ENCODE measurements around the gene ABCC8.

Gene ABCC8

GRCh38 chr11:17505146-17505545 lies 28.5 kb upstream of the ABCC8 start:
- Histone ChIP-seq H3K4me3 (ENCODE audit: low read length) (no peak overlapping the region), H3K27ac (ENCODE audit: low read depth, low read length) (no peak overlapping the region), H3K9me3 (ENCODE audit: insufficient read depth, low read depth, low read length) (no peaks in the 10 kb centered on the region), H3K27me3 (ENCODE audit: insufficient read depth, low read length) (peaks cover 3% of the 10 kb centered on the region; the same call in 1 of the 2 replicates), H3K4me1 (ENCODE audit: insufficient read depth, low read length) (0 out of 2 replicates have a peak, but pooled peaks cover 3% of the 10 kb centered on the region), H3K36me3 (ENCODE audit: insufficient read depth, low read length) (no peaks in the 10 kb centered on the region), H3K9ac (ENCODE audit: low read depth, low read length) (no peak overlapping the region)
- 92% methylated on average over 4 of the region's 4 CpGs for WGBS

- WGBS: 60% methylated on average over 8 of the region's 9 CpGs
- no peak overlapping the region for H3K9ac ChIP-seq (ENCODE audit: low read depth, low read length)
- H3K9me3 ChIP-seq (ENCODE audit: insufficient read depth, low read depth, low read length): no peaks in the 10 kb centered on the region
- H3K4me1 ChIP-seq (ENCODE audit: insufficient read depth, low read length): 0 out of 2 replicates have a peak, but pooled peaks cover 3% of the 10 kb centered on the region
- H3K27me3 ChIP-seq (ENCODE audit: insufficient read depth, low read length): peaks cover 3% of the 10 kb centered on the region; the same call in 1 of the 2 replicates
- no peak overlapping the region for H3K4me3 ChIP-seq (ENCODE audit: low read length)
- H3K36me3 ChIP-seq (ENCODE audit: insufficient read depth, low read length): no peaks in the 10 kb centered on the region
- no peak overlapping the region for H3K27ac ChIP-seq (ENCODE audit: low read depth, low read length)
Observed at GRCh38 chr11:17504330-17505107, 27.9 kb upstream of the ABCC8 start.

GRCh38 chr11:17502630-17503029 lies 26.0 kb upstream of the ABCC8 start:
- 93% methylated on average over 4 of the region's 4 CpGs for WGBS

GRCh38 chr11:17500673-17501072 lies 24.0 kb upstream of the ABCC8 start:
- H3K27ac ChIP-seq (ENCODE audit: low read depth, low read length): no peak overlapping the region
- H3K36me3 ChIP-seq (ENCODE audit: insufficient read depth, low read length): no peaks in the 10 kb centered on the region
- no peak overlapping the region for H3K9ac ChIP-seq (ENCODE audit: low read depth, low read length)
- H3K9me3 ChIP-seq (ENCODE audit: insufficient read depth, low read depth, low read length): no peaks in the 10 kb centered on the region
- no peaks in the 10 kb centered on the region for H3K4me1 ChIP-seq (ENCODE audit: insufficient read depth, low read length)
- no peak overlapping the region for H3K4me3 ChIP-seq (ENCODE audit: low read length)
- WGBS: 94% methylated on average over 12 of the region's 12 CpGs
- peaks cover 3% of the 10 kb centered on the region; the same call in 1 of the 2 replicates for H3K27me3 ChIP-seq (ENCODE audit: insufficient read depth, low read length)

More at GRCh38 chr11:17502630-17503029, 26.0 kb upstream of the ABCC8 start:
- Histone ChIP-seq H3K4me3 (ENCODE audit: low read length) (no peak overlapping the region), H3K9ac (ENCODE audit: low read depth, low read length) (no peak overlapping the region), H3K27ac (ENCODE audit: low read depth, low read length) (no peak overlapping the region), H3K9me3 (ENCODE audit: insufficient read depth, low read depth, low read length) (no peaks in the 10 kb centered on the region), H3K4me1 (ENCODE audit: insufficient read depth, low read length) (no peaks in the 10 kb centered on the region), H3K27me3 (ENCODE audit: insufficient read depth, low read length) (peaks cover 3% of the 10 kb centered on the region; the same call in 1 of the 2 replicates), H3K36me3 (ENCODE audit: insufficient read depth, low read length) (no peaks in the 10 kb centered on the region)

- H3K9ac ChIP-seq (ENCODE audit: low read depth, low read length): no peak overlapping the region
- no peaks in the 10 kb centered on the region for H3K36me3 ChIP-seq (ENCODE audit: insufficient read depth, low read length)
- no peak overlapping the region for H3K27ac ChIP-seq (ENCODE audit: low read depth, low read length)
- no peaks in the 10 kb centered on the region for H3K4me1 ChIP-seq (ENCODE audit: insufficient read depth, low read length)
- WGBS: 64% methylated on average over 5 of the region's 5 CpGs
- H3K4me3 ChIP-seq (ENCODE audit: low read length): no peak overlapping the region
- no peaks in the 10 kb centered on the region for H3K27me3 ChIP-seq (ENCODE audit: insufficient read depth, low read length)
- H3K9me3 ChIP-seq (ENCODE audit: insufficient read depth, low read depth, low read length): no peaks in the 10 kb centered on the region
Observed at GRCh38 chr11:17498475-17498874, 21.8 kb upstream of the ABCC8 start.

- no peaks in the 10 kb centered on the region for H3K36me3 ChIP-seq (ENCODE audit: insufficient read depth, low read length)
- 66% methylated on average over 4 of the region's 4 CpGs for WGBS
- no peak overlapping the region for H3K27ac ChIP-seq (ENCODE audit: low read depth, low read length)
- no peaks in the 10 kb centered on the region for H3K4me1 ChIP-seq (ENCODE audit: insufficient read depth, low read length)
- no peak overlapping the region for H3K9ac ChIP-seq (ENCODE audit: low read depth, low read length)
- H3K4me3 ChIP-seq (ENCODE audit: low read length): no peak overlapping the region
- no peaks in the 10 kb centered on the region for H3K27me3 ChIP-seq (ENCODE audit: insufficient read depth, low read length)
- H3K9me3 ChIP-seq (ENCODE audit: insufficient read depth, low read depth, low read length): no peaks in the 10 kb centered on the region
Observed at GRCh38 chr11:17498058-17498457, 21.4 kb upstream of the ABCC8 start.

GRCh38 chr11:17496406-17496805 lies 19.8 kb upstream of the ABCC8 start:
- no peak overlapping the region for H3K27ac ChIP-seq (ENCODE audit: low read depth, low read length)
- no peaks in the 10 kb centered on the region for H3K4me1 ChIP-seq (ENCODE audit: insufficient read depth, low read length)
- H3K9ac ChIP-seq (ENCODE audit: low read depth, low read length): no peak overlapping the region
- no peaks in the 10 kb centered on the region for H3K9me3 ChIP-seq (ENCODE audit: insufficient read depth, low read depth, low read length)
- H3K4me3 ChIP-seq (ENCODE audit: low read length): no peak overlapping the region
- no peaks in the 10 kb centered on the region for H3K36me3 ChIP-seq (ENCODE audit: insufficient read depth, low read length)
- WGBS: 92% methylated on average over 7 of the region's 7 CpGs
- H3K27me3 ChIP-seq (ENCODE audit: insufficient read depth, low read length): no peaks in the 10 kb centered on the region

GRCh38 chr11:17494019-17494418 lies 17.4 kb upstream of the ABCC8 start:
- Histone ChIP-seq H3K4me3 (ENCODE audit: low read length) (no peak overlapping the region), H3K9ac (ENCODE audit: low read depth, low read length) (no peak overlapping the region), H3K4me1 (ENCODE audit: insufficient read depth, low read length) (no peaks in the 10 kb centered on the region), H3K27me3 (ENCODE audit: insufficient read depth, low read length) (no peaks in the 10 kb centered on the region), H3K9me3 (ENCODE audit: insufficient read depth, low read depth, low read length) (no peaks in the 10 kb centered on the region), H3K27ac (ENCODE audit: low read depth, low read length) (no peak overlapping the region), H3K36me3 (ENCODE audit: insufficient read depth, low read length) (no peaks in the 10 kb centered on the region)
- WGBS: 80% methylated on average over 6 of the region's 6 CpGs

- WGBS: 83% methylated on average over 4 of the region's 4 CpGs
- no peaks in the 10 kb centered on the region for H3K36me3 ChIP-seq (ENCODE audit: insufficient read depth, low read length)
- no peak overlapping the region for H3K9ac ChIP-seq (ENCODE audit: low read depth, low read length)
- no peaks in the 10 kb centered on the region for H3K9me3 ChIP-seq (ENCODE audit: insufficient read depth, low read depth, low read length)
- H3K27me3 ChIP-seq (ENCODE audit: insufficient read depth, low read length): no peaks in the 10 kb centered on the region
- no peaks in the 10 kb centered on the region for H3K4me1 ChIP-seq (ENCODE audit: insufficient read depth, low read length)
- no peak overlapping the region for H3K27ac ChIP-seq (ENCODE audit: low read depth, low read length)
- no peak overlapping the region for H3K4me3 ChIP-seq (ENCODE audit: low read length)
Observed at GRCh38 chr11:17490938-17491337, 14.3 kb upstream of the ABCC8 start.

- no peaks in the 10 kb centered on the region for H3K27me3 ChIP-seq (ENCODE audit: insufficient read depth, low read length)
- H3K27ac ChIP-seq (ENCODE audit: low read depth, low read length): no peak overlapping the region
- H3K9me3 ChIP-seq (ENCODE audit: insufficient read depth, low read depth, low read length): no peaks in the 10 kb centered on the region
- no peak overlapping the region for H3K9ac ChIP-seq (ENCODE audit: low read depth, low read length)
- no peak overlapping the region for H3K4me3 ChIP-seq (ENCODE audit: low read length)
- H3K36me3 ChIP-seq (ENCODE audit: insufficient read depth, low read length): no peaks in the 10 kb centered on the region
- WGBS: 94% methylated on average over 6 of the region's 6 CpGs
- no peaks in the 10 kb centered on the region for H3K4me1 ChIP-seq (ENCODE audit: insufficient read depth, low read length)
Observed at GRCh38 chr11:17490232-17490631, 13.6 kb upstream of the ABCC8 start.

GRCh38 chr11:17489751-17490150 lies 13.1 kb upstream of the ABCC8 start:
- Histone ChIP-seq H3K36me3 (ENCODE audit: insufficient read depth, low read length) (no peaks in the 10 kb centered on the region), H3K4me3 (ENCODE audit: low read length) (no peak overlapping the region), H3K9me3 (ENCODE audit: insufficient read depth, low read depth, low read length) (no peaks in the 10 kb centered on the region), H3K27me3 (ENCODE audit: insufficient read depth, low read length) (no peaks in the 10 kb centered on the region), H3K27ac (ENCODE audit: low read depth, low read length) (no peak overlapping the region), H3K4me1 (ENCODE audit: insufficient read depth, low read length) (no peaks in the 10 kb centered on the region), H3K9ac (ENCODE audit: low read depth, low read length) (no peak overlapping the region)
- 94% methylated on average over 5 of the region's 5 CpGs for WGBS
